AG10803 (cell line): Measurements from ENCODE around the gene C3orf20.

Source experiments
- DNase-seq: peaks from one replicate; pipeline ENCODE4 v3.0.0; 2010; ENCODE audit warnings: low read depth
- H3K4me3 ChIP-seq: 2 replicates; pipeline ENCODE4 v1.5.1; 2011; ENCODE audit warnings: mild to moderate bottlenecking, low read length, control low read depth
- CTCF ChIP-seq: conservative IDR thresholded peaks from 2 replicates; pipeline ENCODE4 v1.5.1; 2011; ENCODE audit warnings: mild to moderate bottlenecking, low read length, control low read depth, inconsistent platforms

Gene C3orf20

GRCh38 chr3:14674841-14675240, at the start of gene C3orf20:
Gene C3orf20, plus strand, starts transcription at chr3:14675141. Its CDS starts 7,573 bp downstream, at chr3:14682714.
- H3K4me3 ChIP-seq: no peak within 1 kb of the TSS
- TF ChIP-seq CTCF: no peak
- DNase-seq: no peak

GRCh38 chr3:14625443-14625842, 49.5 kb upstream of the C3orf20 start:
- DNase-seq: no peak
- TF ChIP-seq CTCF: no peak
- no peak overlapping the region for H3K4me3 ChIP-seq

GRCh38 chr3:14627815-14628214, 47.1 kb upstream of the C3orf20 start:
- no peak for DNase-seq
- no peak overlapping the region for H3K4me3 ChIP-seq
- no peak for TF ChIP-seq CTCF

DNA sequence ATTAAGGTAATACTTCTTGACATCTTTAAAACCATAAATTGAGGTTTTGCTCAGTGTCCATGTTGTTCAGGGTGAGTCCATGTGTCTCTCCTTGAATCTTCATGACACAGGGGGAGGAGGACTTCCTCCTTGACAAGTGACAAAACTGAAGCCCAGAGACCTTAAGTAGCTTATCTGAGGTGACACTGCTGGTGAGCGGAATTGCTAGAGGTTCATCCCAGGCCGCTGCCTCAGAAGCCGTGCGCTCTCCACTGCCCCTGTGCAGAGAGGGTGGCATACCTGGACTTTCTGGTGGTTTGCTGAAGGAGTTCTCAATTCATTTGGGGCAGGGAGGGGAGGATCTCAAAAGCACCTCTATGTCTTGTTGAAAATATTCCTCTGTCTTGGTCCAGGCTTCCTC, 46.5 kb upstream of the C3orf20 start:
- no peak for DNase-seq
- TF ChIP-seq CTCF: no peak
- H3K4me3 ChIP-seq: no peak overlapping the region

DNA sequence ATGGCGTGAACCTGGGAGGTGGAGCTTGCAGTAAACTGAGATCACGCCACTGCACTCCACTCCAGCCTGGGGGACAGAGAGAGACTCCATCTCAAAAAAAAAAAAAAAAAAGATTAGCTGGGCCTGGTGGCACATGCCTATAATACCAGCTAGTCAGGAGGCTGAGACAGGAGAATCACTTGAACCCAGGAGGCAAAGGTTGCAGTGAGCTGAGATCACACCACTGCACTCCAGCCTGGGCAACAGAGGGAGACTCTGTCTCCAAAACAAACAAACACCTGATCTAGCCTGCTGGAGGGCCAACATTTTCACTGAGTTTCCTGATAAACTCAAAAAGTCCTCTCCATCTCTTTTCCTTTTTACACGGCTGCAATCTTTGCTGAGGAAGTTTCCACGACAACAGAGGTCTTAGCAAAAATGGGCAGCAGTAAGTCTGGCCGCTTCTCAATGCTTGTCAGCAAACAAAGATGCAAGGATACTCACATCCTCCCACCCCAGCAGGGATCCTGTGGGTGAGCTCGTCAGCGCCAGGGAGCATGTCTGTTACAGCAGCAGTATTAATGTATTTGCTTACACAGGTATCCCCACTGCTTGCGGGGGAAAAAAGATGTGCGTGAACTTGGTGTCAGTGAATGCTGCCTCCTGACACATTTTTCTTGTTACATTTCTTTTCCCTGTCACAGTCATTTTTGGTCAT, 44.4 kb upstream of the C3orf20 start:
- DNase-seq: no peak
- no peak for TF ChIP-seq CTCF
- H3K4me3 ChIP-seq: no peak overlapping the region

GRCh38 chr3:14631101-14631497, 43.8 kb upstream of the C3orf20 start:
- no peak for DNase-seq
- no peak for TF ChIP-seq CTCF
- H3K4me3 ChIP-seq: no peak overlapping the region

- DNase-seq: no peak
- TF ChIP-seq CTCF: no peak
- no peak overlapping the region for H3K4me3 ChIP-seq
Observed at GRCh38 chr3:14631687-14632441, 43.1 kb upstream of the C3orf20 start.
